ENCODE data around the gene SLCO3A1.

The SLCO3A1 gene

DNA sequence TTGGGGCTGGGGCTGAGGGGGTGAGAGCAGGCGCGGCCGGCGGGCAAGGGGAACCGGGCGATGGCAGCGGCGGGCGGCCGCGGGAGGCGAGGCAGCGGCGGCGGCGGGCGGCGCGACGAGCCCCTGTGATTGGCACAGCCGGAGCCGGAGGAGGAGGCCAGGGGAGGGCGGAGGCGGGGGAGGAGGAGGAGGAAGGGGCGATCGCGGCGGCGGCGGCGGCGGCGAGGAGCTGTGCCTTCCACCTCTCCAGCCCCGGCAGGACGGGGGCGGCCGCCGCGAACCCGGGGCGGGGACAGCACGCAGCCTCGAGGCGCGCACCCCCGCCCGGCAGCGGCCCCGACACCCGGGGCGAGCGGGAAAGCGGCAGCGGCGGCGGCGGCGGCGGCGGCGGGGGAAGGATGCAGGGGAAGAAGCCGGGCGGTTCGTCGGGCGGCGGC lies at the start of gene SLCO3A1:
TSS of gene SLCO3A1 (plus strand) at position 198 of the 437 bp plus-strand sequence.
- H3K27ac ChIP-seq (ENCODE audit: low read length) = no peak within 1 kb of the TSS
- H3K36me3 ChIP-seq (ENCODE audit: insufficient read depth, low read depth, low read length) = no peaks in the 10 kb centered on the region
- no peaks in the 10 kb centered on the region for H3K9me3 ChIP-seq (ENCODE audit: insufficient read depth, low read depth, low read length)
- peaks cover 29% of the 10 kb centered on the region for H3K27me3 ChIP-seq (ENCODE audit: insufficient read depth, low read length)
- peaks cover 17% of the 10 kb centered on the region for H3K4me1 ChIP-seq (ENCODE audit: insufficient read depth, low read length)
- H3K4me3 ChIP-seq (ENCODE audit: low read length) = peak within 1 kb of the TSS; percentile 82
- H3K9ac ChIP-seq (ENCODE audit: low read depth, low read length) = peak within 1 kb of the TSS; percentile 64; the same call in 1 of the 2 replicates

DNA sequence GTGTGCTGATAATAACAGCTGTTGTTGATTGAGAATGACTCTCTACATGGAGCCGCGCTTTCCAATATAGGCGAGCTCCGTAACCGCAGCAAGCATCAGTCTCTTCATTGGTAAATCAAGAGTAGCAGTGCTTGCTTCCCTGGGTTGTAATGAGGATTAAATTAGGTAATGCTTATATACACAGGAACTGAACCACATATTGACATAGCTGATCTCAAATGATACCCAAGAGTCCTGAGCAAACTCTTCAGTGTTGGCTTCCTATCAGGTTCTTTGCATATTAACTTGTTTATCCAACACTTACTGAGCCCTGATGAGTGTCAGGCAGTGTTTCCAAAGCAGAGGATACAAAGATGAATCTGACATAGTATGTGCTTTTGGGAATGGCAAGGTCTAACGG lies 46.4 kb upstream of the SLCO3A1 start:
- no peak overlapping the region for H3K4me3 ChIP-seq (ENCODE audit: low read length)
- no peaks in the 10 kb centered on the region for H3K9me3 ChIP-seq (ENCODE audit: insufficient read depth, low read depth, low read length)
- H3K4me1 ChIP-seq (ENCODE audit: insufficient read depth, low read length) = no peaks in the 10 kb centered on the region
- no peak overlapping the region for H3K9ac ChIP-seq (ENCODE audit: low read depth, low read length)
- no peaks in the 10 kb centered on the region for H3K36me3 ChIP-seq (ENCODE audit: insufficient read depth, low read depth, low read length)
- no peaks in the 10 kb centered on the region for H3K27me3 ChIP-seq (ENCODE audit: insufficient read depth, low read length)
- H3K27ac ChIP-seq (ENCODE audit: low read length) = no peak overlapping the region

DNA sequence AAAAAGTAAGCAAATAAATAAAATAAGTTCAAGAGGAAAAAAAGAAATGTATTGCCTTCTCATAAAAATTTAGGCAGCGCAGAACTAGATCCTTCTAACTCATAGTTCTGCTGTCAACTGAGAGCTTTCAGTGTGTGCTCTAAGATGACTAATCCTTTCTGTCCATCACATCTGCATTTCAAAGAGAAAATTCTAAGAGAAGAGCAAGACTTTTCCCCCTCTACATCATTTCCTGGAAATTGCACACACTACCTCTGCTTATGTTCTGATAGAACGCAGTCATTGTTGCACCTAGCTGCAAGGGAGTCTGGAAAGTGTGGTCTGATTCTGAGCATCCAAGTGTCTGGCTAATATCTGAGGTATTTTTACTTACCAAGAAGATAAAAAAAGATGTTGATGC lies 39.6 kb upstream of the SLCO3A1 start:
- Histone ChIP-seq H3K4me1 (ENCODE audit: insufficient read depth, low read length) (no peaks in the 10 kb centered on the region), H3K27ac (ENCODE audit: low read length) (no peak overlapping the region), H3K9ac (ENCODE audit: low read depth, low read length) (no peak overlapping the region)

DNA sequence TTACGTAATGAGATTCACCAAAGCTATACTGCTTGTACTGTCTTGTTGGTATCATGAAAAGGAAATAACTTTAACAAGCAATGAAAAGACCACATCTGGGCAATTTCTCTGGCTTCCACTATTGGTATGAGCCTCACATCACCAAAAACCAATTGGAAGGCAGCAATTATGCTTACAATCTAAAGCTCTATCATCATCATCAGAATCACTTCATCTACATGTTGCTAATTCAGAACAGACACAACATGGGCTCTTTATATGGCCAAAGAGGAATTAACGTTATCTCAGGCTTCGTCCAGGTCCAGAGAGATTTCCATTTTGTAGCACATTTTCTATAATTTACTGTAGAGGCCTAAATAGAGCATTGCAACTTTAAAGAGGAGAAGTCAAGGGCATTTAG lies 36.6 kb upstream of the SLCO3A1 start:
- H3K9ac ChIP-seq (ENCODE audit: low read depth, low read length) = no peak overlapping the region
- no peak overlapping the region for H3K27ac ChIP-seq (ENCODE audit: low read length)
- no peaks in the 10 kb centered on the region for H3K36me3 ChIP-seq (ENCODE audit: insufficient read depth, low read depth, low read length)
- no peaks in the 10 kb centered on the region for H3K4me1 ChIP-seq (ENCODE audit: insufficient read depth, low read length)
- H3K4me3 ChIP-seq (ENCODE audit: low read length) = no peak overlapping the region
- no peaks in the 10 kb centered on the region for H3K27me3 ChIP-seq (ENCODE audit: insufficient read depth, low read length)
- peaks cover 20% of the 10 kb centered on the region for H3K9me3 ChIP-seq (ENCODE audit: insufficient read depth, low read depth, low read length)

More for the DNA sequence above, 39.6 kb upstream of the SLCO3A1 start:
- no peaks in the 10 kb centered on the region for H3K36me3 ChIP-seq (ENCODE audit: insufficient read depth, low read depth, low read length)
- H3K4me3 ChIP-seq (ENCODE audit: low read length) = no peak overlapping the region
- no peaks in the 10 kb centered on the region for H3K27me3 ChIP-seq (ENCODE audit: insufficient read depth, low read length)
- peaks cover 20% of the 10 kb centered on the region for H3K9me3 ChIP-seq (ENCODE audit: insufficient read depth, low read depth, low read length)

DNA sequence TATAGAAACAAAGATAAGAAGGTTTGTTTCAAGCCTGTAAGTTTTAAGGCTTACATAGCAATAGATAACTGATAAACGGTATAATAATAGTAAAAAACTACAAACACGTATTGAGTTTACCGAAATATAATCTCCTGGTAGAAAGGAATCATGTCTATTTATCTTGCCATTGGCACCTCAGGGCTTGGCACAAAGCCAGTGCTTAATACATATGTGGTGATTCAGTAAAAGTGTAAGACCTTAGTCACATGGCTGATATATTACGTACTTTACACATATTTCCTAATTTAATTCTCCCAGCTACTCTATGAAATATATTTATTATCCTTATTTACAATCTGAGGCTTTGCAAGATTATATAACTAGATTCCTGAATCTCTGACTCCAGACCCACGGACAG lies 32.0 kb upstream of the SLCO3A1 start:
- H3K27me3 ChIP-seq (ENCODE audit: insufficient read depth, low read length) = no peaks in the 10 kb centered on the region
- H3K4me3 ChIP-seq (ENCODE audit: low read length) = no peak overlapping the region
- no peak overlapping the region for H3K27ac ChIP-seq (ENCODE audit: low read length)
- H3K9ac ChIP-seq (ENCODE audit: low read depth, low read length) = no peak overlapping the region
- peaks cover 6% of the 10 kb centered on the region for H3K4me1 ChIP-seq (ENCODE audit: insufficient read depth, low read length)
- H3K36me3 ChIP-seq (ENCODE audit: insufficient read depth, low read depth, low read length) = no peaks in the 10 kb centered on the region
- H3K9me3 ChIP-seq (ENCODE audit: insufficient read depth, low read depth, low read length) = no peaks in the 10 kb centered on the region

DNA sequence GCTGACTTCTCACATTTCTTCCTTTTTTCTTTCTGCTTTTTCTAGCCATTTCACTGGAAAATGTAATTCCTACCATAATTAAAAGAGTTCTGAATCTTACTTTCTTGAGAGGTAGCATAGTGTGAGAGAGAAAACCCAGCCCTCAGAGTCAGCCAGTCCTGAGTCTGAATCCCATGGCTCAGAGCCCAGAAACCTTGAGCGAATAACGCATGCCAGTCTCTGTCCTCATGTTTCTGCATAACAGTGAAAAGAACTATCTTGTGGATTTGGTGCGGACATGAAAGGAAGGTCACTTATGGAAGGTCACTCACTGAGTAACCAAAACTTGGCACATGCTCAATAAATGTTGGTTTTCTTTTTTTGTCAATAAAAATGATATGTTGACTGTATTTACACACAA lies 29.3 kb upstream of the SLCO3A1 start:
- H3K36me3 ChIP-seq (ENCODE audit: insufficient read depth, low read depth, low read length) = no peaks in the 10 kb centered on the region
- H3K9ac ChIP-seq (ENCODE audit: low read depth, low read length) = no peak overlapping the region
- H3K27me3 ChIP-seq (ENCODE audit: insufficient read depth, low read length) = no peaks in the 10 kb centered on the region
- no peak overlapping the region for H3K27ac ChIP-seq (ENCODE audit: low read length)
- no peaks in the 10 kb centered on the region for H3K9me3 ChIP-seq (ENCODE audit: insufficient read depth, low read depth, low read length)
- H3K4me3 ChIP-seq (ENCODE audit: low read length) = no peak overlapping the region
- peaks cover 6% of the 10 kb centered on the region for H3K4me1 ChIP-seq (ENCODE audit: insufficient read depth, low read length)

DNA sequence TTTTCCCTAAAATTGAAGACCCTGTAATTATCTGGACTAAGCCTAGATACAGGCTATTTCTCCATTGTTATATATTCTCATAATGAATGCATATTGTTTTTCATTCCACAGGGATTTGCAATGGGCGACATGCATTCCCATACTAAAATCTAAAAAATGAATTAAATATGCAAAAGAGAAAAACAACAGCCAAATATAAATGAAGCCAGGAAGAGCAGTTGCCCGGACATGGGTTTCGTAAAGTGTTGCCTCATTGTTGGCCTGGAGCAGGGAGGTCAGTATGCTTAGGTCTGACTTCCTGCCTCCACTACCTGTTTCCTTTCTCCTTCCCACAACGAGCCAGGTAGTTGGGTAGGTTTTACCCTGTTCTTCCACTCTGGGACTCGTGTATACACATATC lies 27.1 kb upstream of the SLCO3A1 start:
- H3K36me3 ChIP-seq (ENCODE audit: insufficient read depth, low read depth, low read length) = no peaks in the 10 kb centered on the region
- no peaks in the 10 kb centered on the region for H3K27me3 ChIP-seq (ENCODE audit: insufficient read depth, low read length)
- no peak overlapping the region for H3K9ac ChIP-seq (ENCODE audit: low read depth, low read length)
- no peak overlapping the region for H3K4me3 ChIP-seq (ENCODE audit: low read length)
- no peak overlapping the region for H3K27ac ChIP-seq (ENCODE audit: low read length)
- no peaks in the 10 kb centered on the region for H3K9me3 ChIP-seq (ENCODE audit: insufficient read depth, low read depth, low read length)
- peaks cover 6% of the 10 kb centered on the region for H3K4me1 ChIP-seq (ENCODE audit: insufficient read depth, low read length)

DNA sequence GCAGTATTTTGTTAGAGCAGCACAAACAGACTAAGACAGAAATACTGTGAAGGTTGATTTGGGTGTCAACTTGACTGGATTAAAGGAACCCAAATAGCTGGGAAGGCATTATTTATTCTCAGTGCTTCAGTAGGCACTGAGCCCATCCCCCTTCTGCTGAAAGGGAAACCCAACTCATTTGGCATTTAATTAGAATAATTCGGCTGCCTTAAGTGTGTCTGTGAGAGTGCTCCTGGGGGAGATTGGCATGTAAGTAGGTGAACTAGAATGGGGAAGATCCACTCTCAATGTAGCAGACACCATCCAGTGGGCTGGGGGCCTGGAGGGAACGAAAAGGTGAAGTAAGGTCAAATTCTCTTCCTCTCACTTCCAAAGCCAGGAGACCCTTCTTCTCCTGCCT lies 20.5 kb upstream of the SLCO3A1 start:
- no peak overlapping the region for H3K27ac ChIP-seq (ENCODE audit: low read length)
- H3K9ac ChIP-seq (ENCODE audit: low read depth, low read length) = no peak overlapping the region
- H3K36me3 ChIP-seq (ENCODE audit: insufficient read depth, low read depth, low read length) = no peaks in the 10 kb centered on the region
- H3K27me3 ChIP-seq (ENCODE audit: insufficient read depth, low read length) = no peaks in the 10 kb centered on the region
- H3K9me3 ChIP-seq (ENCODE audit: insufficient read depth, low read depth, low read length) = no peaks in the 10 kb centered on the region
- H3K4me1 ChIP-seq (ENCODE audit: insufficient read depth, low read length) = no peaks in the 10 kb centered on the region; the same call in 1 of the 2 replicates
- no peak overlapping the region for H3K4me3 ChIP-seq (ENCODE audit: low read length)

DNA sequence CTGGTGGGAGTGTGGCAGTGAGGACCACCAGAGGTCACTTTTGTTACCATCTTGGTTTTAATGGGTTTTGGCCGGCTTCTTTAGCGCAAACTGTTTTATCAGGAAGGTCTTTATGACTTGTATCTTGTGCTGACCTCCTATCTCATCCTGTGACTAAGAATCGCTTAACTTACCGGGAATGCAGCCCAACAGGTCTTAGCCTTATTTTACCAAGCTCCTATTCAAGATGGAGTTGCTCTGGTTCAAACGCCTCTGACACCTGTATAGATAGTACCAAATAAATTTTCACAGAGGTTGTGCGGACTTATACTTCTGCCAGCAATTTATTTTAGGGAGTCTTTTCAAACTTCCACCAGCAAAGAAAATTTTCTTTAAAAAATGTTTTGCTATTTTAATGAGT lies 13.6 kb upstream of the SLCO3A1 start:
- Histone ChIP-seq H3K36me3 (ENCODE audit: insufficient read depth, low read depth, low read length) (no peaks in the 10 kb centered on the region), H3K9ac (ENCODE audit: low read depth, low read length) (no peak overlapping the region), H3K4me3 (ENCODE audit: low read length) (no peak overlapping the region), H3K9me3 (ENCODE audit: insufficient read depth, low read depth, low read length) (no peaks in the 10 kb centered on the region), H3K27me3 (ENCODE audit: insufficient read depth, low read length) (no peaks in the 10 kb centered on the region), H3K4me1 (ENCODE audit: insufficient read depth, low read length) (peaks cover 4% of the 10 kb centered on the region; the same call in 1 of the 2 replicates), H3K27ac (ENCODE audit: low read length) (no peak overlapping the region)

DNA sequence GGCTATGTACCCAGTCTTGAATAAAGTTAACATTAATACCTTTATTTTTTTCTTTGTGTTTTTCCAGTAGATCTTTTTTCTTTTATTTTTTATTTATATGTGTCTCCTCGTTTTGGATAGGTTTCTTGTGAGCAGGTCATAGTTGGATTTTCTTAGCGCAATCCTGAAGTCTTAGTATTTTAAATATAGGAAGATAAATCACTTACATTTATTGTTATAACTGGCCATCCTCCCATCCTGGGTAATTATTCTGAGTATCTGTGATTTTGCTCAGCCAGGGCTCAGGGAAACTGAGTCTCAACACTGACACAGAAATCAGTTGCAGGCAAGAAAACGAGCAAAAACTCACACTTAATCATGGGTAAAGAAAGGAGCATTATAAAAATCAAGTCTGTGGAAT lies 11.6 kb upstream of the SLCO3A1 start:
- Histone ChIP-seq H3K4me1 (ENCODE audit: insufficient read depth, low read length) (peaks cover 4% of the 10 kb centered on the region; the same call in 1 of the 2 replicates), H3K9me3 (ENCODE audit: insufficient read depth, low read depth, low read length) (no peaks in the 10 kb centered on the region), H3K27me3 (ENCODE audit: insufficient read depth, low read length) (no peaks in the 10 kb centered on the region), H3K27ac (ENCODE audit: low read length) (no peak overlapping the region), H3K36me3 (ENCODE audit: insufficient read depth, low read depth, low read length) (no peaks in the 10 kb centered on the region), H3K9ac (ENCODE audit: low read depth, low read length) (no peak overlapping the region), H3K4me3 (ENCODE audit: low read length) (no peak overlapping the region)

DNA sequence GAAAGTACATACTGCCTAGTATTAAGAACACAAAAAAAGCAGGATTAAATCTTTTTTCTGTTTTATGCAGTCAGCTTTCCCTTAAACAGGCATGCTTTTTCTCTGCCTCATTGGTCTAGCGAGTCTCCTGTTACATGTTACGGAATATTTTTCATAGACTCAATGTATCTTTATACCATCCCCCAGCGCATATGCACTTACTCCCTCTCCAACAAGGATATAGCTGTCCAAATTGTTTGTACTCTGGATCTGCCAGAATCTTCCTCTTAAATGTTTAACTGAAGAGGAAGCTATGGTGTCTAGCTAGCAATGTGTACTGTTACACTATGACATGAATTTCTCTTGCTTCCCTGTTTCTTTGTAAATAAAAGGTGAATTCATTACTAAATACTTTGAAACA lies 9.2 kb upstream of the SLCO3A1 start:
- H3K4me3 ChIP-seq (ENCODE audit: low read length) = no peak overlapping the region
- H3K36me3 ChIP-seq (ENCODE audit: insufficient read depth, low read depth, low read length) = no peaks in the 10 kb centered on the region
- H3K4me1 ChIP-seq (ENCODE audit: insufficient read depth, low read length) = peaks cover 4% of the 10 kb centered on the region; the same call in 1 of the 2 replicates
- H3K9me3 ChIP-seq (ENCODE audit: insufficient read depth, low read depth, low read length) = no peaks in the 10 kb centered on the region
- no peak overlapping the region for H3K27ac ChIP-seq (ENCODE audit: low read length)
- H3K9ac ChIP-seq (ENCODE audit: low read depth, low read length) = no peak overlapping the region
- H3K27me3 ChIP-seq (ENCODE audit: insufficient read depth, low read length) = no peaks in the 10 kb centered on the region

DNA sequence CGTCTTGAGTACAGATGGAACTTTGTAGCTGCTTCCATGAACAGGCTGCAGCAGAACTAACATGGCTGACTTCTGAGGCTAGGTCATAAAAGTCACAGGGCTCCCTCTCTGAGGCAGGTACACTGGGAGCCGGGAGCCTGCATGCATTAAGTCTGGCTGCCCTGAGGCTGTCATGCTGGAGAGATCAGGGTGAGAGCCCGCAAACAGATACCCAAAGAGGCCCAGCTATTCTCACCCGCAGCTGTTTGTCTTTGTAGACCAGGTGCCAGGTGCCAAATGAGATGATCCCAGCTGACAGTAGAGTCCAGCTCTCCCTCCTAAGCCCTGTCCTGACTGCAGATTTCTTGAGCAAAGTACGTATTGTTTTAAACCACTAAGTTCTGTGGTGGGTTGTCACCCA lies 8.6 kb upstream of the SLCO3A1 start:
- H3K9me3 ChIP-seq (ENCODE audit: insufficient read depth, low read depth, low read length) = no peaks in the 10 kb centered on the region
- peaks cover 4% of the 10 kb centered on the region; the same call in 1 of the 2 replicates for H3K4me1 ChIP-seq (ENCODE audit: insufficient read depth, low read length)
- H3K36me3 ChIP-seq (ENCODE audit: insufficient read depth, low read depth, low read length) = no peaks in the 10 kb centered on the region
- no peak overlapping the region for H3K4me3 ChIP-seq (ENCODE audit: low read length)
- no peaks in the 10 kb centered on the region for H3K27me3 ChIP-seq (ENCODE audit: insufficient read depth, low read length)
- H3K9ac ChIP-seq (ENCODE audit: low read depth, low read length) = no peak overlapping the region
- no peak overlapping the region for H3K27ac ChIP-seq (ENCODE audit: low read length)

DNA sequence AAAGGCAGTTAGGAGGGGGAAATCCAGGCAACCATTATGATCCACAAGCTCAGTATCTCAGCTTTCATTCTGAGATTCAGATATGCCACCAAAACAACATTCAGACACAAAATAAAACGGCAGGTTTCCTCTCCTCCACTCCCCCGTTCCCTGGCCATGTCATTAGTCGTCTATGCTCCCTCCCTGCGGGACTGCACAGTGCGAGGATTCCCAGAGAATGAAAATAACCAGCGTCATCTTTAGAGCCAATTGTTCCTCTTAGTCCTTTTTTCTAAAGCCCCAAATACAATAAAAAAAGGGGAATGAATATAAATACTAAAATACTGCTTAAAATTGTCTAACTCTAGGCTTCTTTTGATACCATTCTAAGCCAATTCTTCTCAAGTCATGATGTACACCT lies 7.8 kb upstream of the SLCO3A1 start:
- Histone ChIP-seq H3K9ac (ENCODE audit: low read depth, low read length) (no peak overlapping the region), H3K9me3 (ENCODE audit: insufficient read depth, low read depth, low read length) (no peaks in the 10 kb centered on the region), H3K4me1 (ENCODE audit: insufficient read depth, low read length) (no peaks in the 10 kb centered on the region), H3K27me3 (ENCODE audit: insufficient read depth, low read length) (no peaks in the 10 kb centered on the region), H3K36me3 (ENCODE audit: insufficient read depth, low read depth, low read length) (no peaks in the 10 kb centered on the region), H3K4me3 (ENCODE audit: low read length) (no peak overlapping the region), H3K27ac (ENCODE audit: low read length) (no peak overlapping the region)

Data from iPS-20b (cell line).